Stomach smooth muscle (tissue), 2 donors: ENCODE results near the gene DSCAML1.

Experiments used
- H3K27ac ChIP-seq: one replicate; pipeline ENCODE4 v1.7.0; 2013; ENCODE audit warnings: mild to moderate bottlenecking, low read length, inconsistent platforms
- H3K27me3 ChIP-seq, 2 donors: one replicate each; pipeline ENCODE4 v1.7.0; 2013; ENCODE audit warnings: low read length in 2 of 2; ENCODE audit not compliant: insufficient read depth in 2 of 2, control insufficient read depth in 1 of 2
- H3K36me3 ChIP-seq, 2 donors: one replicate each; pipeline ENCODE4 v1.7.0; 2013; ENCODE audit warnings: low read length in 2 of 2; ENCODE audit not compliant: control insufficient read depth in 2 of 2, insufficient read depth in 2 of 2
- H3K4me1 ChIP-seq: one replicate; pipeline ENCODE4 v1.7.0; 2013; ENCODE audit warnings: low read length; ENCODE audit not compliant: control insufficient read depth, insufficient read depth
- H3K4me3 ChIP-seq, 2 donors: one replicate each; pipeline ENCODE4 v1.7.0; 2013; ENCODE audit warnings: low read length in 2 of 2
- H3K9ac ChIP-seq, 2 donors: one replicate each; pipeline ENCODE4 v1.7.0; 2013; ENCODE audit warnings: low read length in 2 of 2, mild to moderate bottlenecking in 1 of 2
- H3K9me3 ChIP-seq, 2 donors: one replicate each; pipeline ENCODE4 v1.7.0; 2013; ENCODE audit warnings: low read length in 2 of 2; ENCODE audit not compliant: control insufficient read depth in 2 of 2
- donor health status: healthy.
- donor health status: Pancreatic carcinoma.

Gene DSCAML1

DNA sequence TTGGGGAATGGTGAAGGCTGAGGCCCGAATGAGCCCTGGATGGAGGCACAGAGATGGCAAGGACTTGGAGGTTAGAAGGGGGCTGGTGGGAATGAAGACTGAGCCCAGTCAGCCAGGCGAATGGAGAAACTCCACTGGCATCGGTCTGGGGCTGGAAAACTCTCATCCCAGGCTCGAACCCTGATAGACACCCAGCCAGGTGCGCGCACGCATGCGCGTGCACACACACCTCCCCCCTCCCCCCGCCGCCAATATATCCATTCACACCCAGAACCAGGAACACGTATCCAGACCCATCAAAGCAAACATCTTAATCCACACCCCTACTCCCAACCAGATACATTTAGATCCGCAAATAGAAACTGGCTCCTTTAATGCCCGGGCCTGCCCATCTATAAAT lies 330.1 kb downstream of the DSCAML1 start:
- Histone ChIP-seq H3K4me1 (no peaks in the 10 kb centered on the region), H3K27me3 (no peaks in the 10 kb centered on the region), H3K36me3 (peaks cover 0 to 4% of the 10 kb centered on the region in 2 donors), H3K27ac (no peak overlapping the region), H3K9ac (no peak overlapping the region), H3K9me3 (no peaks in the 10 kb centered on the region), H3K4me3 (no peak overlapping the region)

DNA sequence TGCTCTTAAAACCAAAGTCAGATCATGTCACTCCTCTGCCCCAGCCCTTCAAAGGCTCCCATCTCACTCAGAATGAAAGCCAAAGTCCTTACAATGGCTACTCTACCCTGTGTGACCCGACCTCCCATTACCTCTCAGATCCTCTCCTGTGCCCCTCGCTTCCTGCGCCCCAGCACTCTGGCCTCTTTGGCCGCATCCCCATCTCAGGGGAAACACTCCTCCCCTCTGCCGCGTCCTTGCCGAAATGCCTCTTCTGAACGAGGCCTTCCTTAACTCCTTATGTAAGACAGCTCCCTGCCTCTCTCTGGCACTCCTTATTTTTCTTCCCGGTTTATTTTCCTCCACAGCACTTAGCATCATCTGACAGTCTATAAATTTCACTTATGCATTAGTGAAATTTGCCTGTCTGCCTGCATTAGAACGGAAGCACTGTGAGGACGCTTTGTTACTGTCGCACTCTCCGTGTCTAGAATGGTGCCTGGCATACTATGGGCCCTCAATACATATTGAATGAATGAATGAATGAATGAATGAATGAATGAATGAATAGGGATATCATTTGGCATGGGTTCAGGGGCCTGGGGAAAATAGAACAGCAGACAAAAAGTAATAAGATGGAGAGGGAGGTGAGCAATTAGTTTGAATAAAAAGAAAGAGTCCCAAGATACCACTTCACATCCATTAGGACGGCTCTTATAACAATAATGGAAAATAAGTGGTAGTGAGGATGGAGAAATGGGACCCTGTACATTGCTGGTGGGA lies 331.6 kb downstream of the DSCAML1 start:
- Histone ChIP-seq H3K4me1 (no peaks in the 10 kb centered on the region), H3K36me3 (peaks cover 0 to 4% of the 10 kb centered on the region in 2 donors), H3K4me3 (no peak overlapping the region), H3K27ac (no peak overlapping the region), H3K9me3 (no peaks in the 10 kb centered on the region), H3K27me3 (no peaks in the 10 kb centered on the region), H3K9ac (no peak overlapping the region)

DNA sequence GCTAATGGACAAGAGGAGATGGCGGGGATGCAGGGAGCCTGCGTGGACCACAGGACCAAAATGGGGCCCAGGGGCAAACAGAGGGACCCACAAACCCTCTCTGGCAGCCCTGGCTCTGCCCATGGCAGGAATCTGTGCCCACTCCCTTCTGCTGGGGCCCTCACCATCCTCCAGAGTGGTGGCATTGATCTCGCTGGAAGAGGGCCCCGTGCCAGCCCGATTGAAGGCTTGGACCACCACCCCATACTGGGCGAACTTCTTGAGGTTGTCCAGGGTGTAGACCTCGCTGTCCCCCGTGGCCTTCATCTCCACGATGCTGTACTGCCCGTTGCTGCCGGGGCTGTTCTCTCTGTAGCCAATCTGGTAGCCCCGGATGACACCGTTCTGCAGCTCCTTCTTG lies 332.2 kb downstream of the DSCAML1 start:
- Histone ChIP-seq H3K9ac (no peak overlapping the region), H3K9me3 (no peaks in the 10 kb centered on the region), H3K4me3 (no peak overlapping the region), H3K27me3 (no peaks in the 10 kb centered on the region), H3K36me3 (peaks cover 0 to 3% of the 10 kb centered on the region in 2 donors), H3K4me1 (no peaks in the 10 kb centered on the region), H3K27ac (no peak overlapping the region)

DNA sequence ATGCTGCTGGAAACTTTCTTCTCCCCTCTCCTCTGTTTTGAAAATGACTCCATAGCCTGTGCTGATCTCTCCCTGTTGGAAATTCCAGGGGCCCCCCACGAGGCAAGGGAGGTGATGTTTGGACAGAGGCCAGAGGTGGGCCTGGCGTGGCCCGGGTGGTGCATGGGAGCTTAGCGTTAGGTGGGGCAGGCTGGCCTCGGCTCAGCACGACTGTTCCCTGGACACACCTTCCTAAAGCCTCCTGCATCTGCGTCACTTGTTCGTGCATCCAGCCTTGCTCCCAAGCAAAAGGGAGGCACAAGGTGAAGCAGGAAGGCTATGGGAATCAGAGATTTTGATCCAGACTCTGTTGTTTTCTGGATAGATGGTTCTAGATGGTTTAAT lies 334.2 kb downstream of the DSCAML1 start:
- Histone ChIP-seq H3K27ac (no peak overlapping the region), H3K4me3 (no peak overlapping the region), H3K27me3 (no peaks in the 10 kb centered on the region), H3K36me3 (peaks cover 0 to 2% of the 10 kb centered on the region in 2 donors), H3K9me3 (no peaks in the 10 kb centered on the region), H3K9ac (no peak overlapping the region), H3K4me1 (no peaks in the 10 kb centered on the region)

DNA sequence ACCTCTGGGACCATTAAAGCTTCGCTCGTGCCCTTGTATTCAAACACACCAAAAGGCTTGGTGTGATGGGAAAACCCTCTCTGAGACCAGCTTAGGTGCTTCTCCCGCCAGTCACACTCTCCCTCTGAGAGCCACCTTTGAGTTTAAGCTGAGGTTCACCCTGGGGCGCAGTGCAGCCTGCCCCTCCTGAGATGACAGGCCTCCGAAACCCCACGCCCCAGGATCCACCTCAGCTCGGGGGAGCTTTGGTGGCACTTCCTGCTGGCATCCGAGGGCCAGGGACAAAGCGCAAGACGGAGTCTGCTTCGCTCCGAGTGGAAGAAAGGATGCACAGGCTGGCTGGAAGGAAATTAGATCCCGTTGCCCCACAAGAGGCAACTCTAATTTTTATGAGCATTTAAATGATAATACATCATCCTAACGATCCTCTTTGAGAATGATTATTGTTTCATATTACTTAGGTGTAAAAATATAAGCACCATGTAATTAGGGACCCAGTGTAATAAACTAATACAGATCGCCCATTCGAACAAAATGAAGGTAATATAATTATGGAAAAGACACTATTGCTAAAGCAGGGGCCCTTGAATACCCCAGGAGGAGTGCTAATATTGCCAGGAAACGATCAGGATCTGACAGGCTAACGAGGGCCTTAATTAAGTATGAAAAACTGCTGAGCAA lies 334.7 kb downstream of the DSCAML1 start:
- no peak overlapping the region for H3K4me3 ChIP-seq
- no peaks in the 10 kb centered on the region for H3K9me3 ChIP-seq
- H3K4me1 ChIP-seq, result no peaks in the 10 kb centered on the region
- no peak overlapping the region for H3K9ac ChIP-seq
- peaks cover 0 to 2% of the 10 kb centered on the region in 2 donors for H3K36me3 ChIP-seq
- H3K27ac ChIP-seq, result no peak overlapping the region
- H3K27me3 ChIP-seq, result no peaks in the 10 kb centered on the region

DNA sequence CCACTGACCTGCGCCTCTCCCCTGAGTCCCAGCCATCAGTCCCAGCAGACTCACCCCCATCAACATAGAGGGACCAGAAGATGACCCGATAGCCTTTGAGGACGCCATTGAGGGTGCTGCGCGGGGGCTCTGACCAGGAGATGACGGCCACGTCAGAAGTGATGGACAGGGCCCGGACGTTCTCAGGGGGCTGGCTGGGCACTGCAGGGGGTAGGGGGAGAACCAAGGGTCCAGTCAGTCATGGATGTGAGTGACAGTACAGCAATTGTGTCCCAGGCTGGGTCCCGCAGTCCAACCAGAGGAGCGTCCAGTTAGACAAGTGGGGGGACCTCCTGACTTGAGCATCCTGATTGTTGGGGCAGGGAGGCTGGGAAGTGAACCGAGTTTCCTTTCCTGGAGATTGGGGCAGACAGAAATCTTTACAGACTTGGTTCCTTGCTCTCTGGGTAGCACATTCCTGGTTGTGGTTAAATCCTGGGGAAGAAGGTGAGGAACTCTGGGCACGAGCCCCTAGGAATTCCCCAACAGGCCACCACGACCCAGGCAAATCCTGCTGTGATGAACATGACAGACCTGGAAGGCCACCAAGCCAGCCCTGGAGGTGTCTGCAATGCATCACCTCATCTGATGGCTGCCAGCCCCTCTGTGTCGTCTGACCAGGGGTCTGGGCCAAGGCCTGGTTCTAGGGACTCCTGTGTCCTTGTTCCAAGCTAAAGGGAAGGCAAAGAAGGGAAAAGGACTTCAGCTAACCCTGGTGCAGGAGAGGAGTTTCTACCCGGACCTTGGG lies 335.4 kb downstream of the DSCAML1 start:
- no peaks in the 10 kb centered on the region for H3K9me3 ChIP-seq
- no peaks in the 10 kb centered on the region for H3K27me3 ChIP-seq
- no peak overlapping the region for H3K9ac ChIP-seq

DNA sequence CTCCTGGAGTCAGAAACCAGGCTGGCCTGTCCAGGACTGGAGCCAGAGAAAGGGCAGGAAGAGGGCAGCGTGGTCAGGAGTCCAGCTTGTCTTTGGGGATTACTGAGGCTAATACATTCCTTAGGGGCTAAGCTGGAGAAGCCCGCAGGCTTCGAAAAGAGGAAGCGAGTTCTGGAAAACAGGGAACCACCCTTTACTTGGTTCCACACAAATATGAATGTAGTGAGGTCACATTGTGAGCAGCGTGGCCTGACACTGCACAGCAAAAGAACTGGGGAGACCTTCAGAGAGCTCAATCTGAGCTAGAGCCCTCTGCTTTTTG lies 337.1 kb downstream of the DSCAML1 start:
- Histone ChIP-seq H3K4me3 (no peak overlapping the region), H3K4me1 (no peaks in the 10 kb centered on the region)

More for the DNA sequence above, 335.4 kb downstream of the DSCAML1 start:
- no peaks in the 10 kb centered on the region for H3K4me1 ChIP-seq
- H3K4me3 ChIP-seq, result no peak overlapping the region
- H3K27ac ChIP-seq, result no peak overlapping the region
- H3K36me3 ChIP-seq, result peaks cover 0 to 2% of the 10 kb centered on the region in 2 donors

DNA sequence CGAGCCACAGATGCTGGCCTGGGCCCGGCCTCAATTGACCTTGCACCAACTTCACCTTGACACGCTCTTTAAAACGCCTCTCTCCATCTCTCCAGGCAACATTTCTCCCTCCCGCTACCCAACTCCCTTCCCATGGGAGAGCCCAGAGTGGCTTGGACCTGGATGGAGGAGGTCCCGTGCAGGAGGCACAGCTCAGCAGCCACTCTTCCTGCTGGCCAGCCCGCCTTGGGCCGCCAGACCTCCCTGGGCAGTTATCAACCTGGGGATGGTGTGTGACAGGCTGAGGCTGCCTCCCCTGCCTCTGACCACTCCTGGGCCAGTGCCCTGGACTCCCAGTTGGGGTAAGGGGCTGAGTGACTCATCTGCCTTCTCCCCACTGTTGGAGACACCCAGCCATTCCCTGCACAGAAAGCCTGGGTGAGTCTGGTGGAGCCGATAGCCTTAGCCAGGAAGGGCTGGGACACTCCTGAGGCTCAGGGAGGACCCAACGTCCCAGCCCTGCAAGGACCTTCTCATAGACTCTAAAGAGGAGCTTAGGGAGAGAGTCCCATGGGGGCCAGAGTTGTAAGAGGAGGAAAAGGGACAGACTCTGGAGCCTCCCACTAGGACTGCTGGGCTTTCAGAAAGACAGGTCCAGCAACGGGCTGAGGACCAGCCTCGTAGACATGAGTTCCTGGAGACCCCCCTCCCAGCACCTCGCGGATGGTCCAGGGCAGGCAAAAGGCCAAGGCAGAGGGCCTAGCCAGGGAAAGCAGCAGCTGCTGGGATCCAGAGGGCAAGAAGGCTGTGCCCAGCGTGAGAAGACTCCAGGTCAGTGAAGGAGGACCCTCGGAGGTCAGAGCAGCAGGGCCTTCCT lies 337.7 kb downstream of the DSCAML1 start:
- peaks cover 4 to 7% of the 10 kb centered on the region in 2 donors for H3K9me3 ChIP-seq
- H3K27me3 ChIP-seq, result no peaks in the 10 kb centered on the region
- H3K9ac ChIP-seq, result no peak overlapping the region
- H3K36me3 ChIP-seq, result peaks cover 0 to 3% of the 10 kb centered on the region in 2 donors
- H3K4me3 ChIP-seq, result no peak overlapping the region
- no peak overlapping the region for H3K27ac ChIP-seq
- H3K4me1 ChIP-seq, result no peaks in the 10 kb centered on the region

More for the DNA sequence above, 337.1 kb downstream of the DSCAML1 start:
- Histone ChIP-seq H3K9ac (no peak overlapping the region), H3K9me3 (peaks cover 3 to 4% of the 10 kb centered on the region in 2 donors), H3K36me3 (peaks cover 0 to 2% of the 10 kb centered on the region in 2 donors), H3K27me3 (no peaks in the 10 kb centered on the region), H3K27ac (no peak overlapping the region)

DNA sequence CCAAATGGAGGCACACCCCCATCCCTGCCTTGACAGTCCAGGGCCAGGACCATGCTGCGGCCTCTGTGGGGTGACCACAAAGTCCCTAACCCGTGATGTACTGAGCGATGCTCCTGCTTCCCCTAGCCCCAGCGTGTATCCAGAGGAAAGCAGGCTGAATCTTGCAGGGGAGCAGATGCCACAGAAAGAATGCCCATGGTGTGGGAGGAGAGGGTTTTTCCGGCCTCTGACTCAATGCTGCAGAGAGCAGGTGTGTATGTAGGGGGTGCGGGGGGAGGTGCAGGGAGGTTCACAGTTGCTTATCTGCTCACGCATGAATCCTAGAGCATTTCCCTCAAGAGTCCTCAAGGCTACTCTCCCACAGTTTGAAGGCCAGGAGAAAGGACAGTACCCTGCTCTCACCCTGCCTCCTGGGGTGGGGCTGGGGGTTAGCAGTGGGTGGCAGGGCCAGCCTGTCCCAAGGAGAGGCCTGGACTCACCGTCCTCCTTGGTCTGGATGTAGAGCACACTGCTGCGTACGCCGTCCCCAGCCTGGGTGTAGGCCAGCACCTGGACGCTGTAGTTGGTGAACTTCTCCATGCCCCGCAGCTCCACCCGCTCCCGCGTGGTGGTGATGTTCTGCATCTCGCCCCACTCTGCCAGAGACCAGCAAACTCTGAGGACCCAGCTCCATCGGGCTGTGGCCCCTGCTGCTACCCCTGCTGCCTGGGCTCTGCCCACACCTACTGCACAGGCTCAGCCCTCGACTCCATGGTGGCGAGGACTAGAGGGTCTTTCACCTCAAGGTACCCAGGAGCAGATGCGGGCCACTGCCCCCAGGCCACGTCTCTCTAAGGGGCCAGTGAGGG lies 338.5 kb downstream of the DSCAML1 start:
- H3K36me3 ChIP-seq, result peaks cover 0 to 3% of the 10 kb centered on the region in 2 donors
- H3K4me1 ChIP-seq, result no peaks in the 10 kb centered on the region
- H3K27ac ChIP-seq, result no peak overlapping the region
- peaks cover 8 to 10% of the 10 kb centered on the region in 2 donors for H3K9me3 ChIP-seq
- no peak overlapping the region for H3K4me3 ChIP-seq
- H3K9ac ChIP-seq, result no peak overlapping the region
- H3K27me3 ChIP-seq, result no peaks in the 10 kb centered on the region
